Activated CD8-positive, alpha-beta T cell treated with anti-CD3 and anti-CD28 coated beads for 36 hours (primary cell): ENCODE data around the gene PRR27. TPM values are rescaled to one million over a fixed set of nuclear protein-coding genes. Genes with fewer than 3 reads are reported as not detected.

ENCODE experiments used
- ATAC-seq: fragments of 200-7000 bp; cut with Tn5 transposase; one replicate; pipeline ENCODE4 v1.10.0; 2021; ENCODE audit warnings: mild to moderate bottlenecking, moderate library complexity
- CTCF ChIA-PET: fragments of 350-600 bp; sonication (Branson Sonifier 250); formaldehyde crosslinking; loops from one replicate; lab custom pipeline; 2021; ENCODE audit warnings: antibody characterized with exemption; lab: Charles Lee
- POLR2A ChIA-PET: fragments of 350-600 bp; sonication (Branson Sonifier 250); formaldehyde crosslinking; loops from one replicate; lab custom pipeline; 2021; ENCODE audit warnings: antibody characterized with exemption; lab: Charles Lee
- DNase-seq: peaks from one replicate; pipeline ENCODE4 v3.0.0-alpha.2; 2020
- H3K27ac Mint-ChIP-seq: one replicate; pipeline ENCODE4 v1.8.0; 2021; ENCODE audit warnings: mild to moderate bottlenecking, mixed read lengths
- H3K27me3 Mint-ChIP-seq: one replicate; pipeline ENCODE4 v1.8.0; 2021; ENCODE audit warnings: mixed read lengths
- H3K36me3 Mint-ChIP-seq: one replicate; pipeline ENCODE4 v1.8.0; 2021; ENCODE audit warnings: low read depth, mixed read lengths
- H3K4me1 Mint-ChIP-seq: one replicate; pipeline ENCODE4 v1.8.0; 2021; ENCODE audit warnings: low read depth, mixed read lengths
- H3K4me3 Mint-ChIP-seq: one replicate; pipeline ENCODE4 v1.8.0; 2021; ENCODE audit warnings: mild to moderate bottlenecking, moderate library complexity, mixed read lengths
- H3K9me3 Mint-ChIP-seq: one replicate; pipeline ENCODE4 v1.8.0; 2021; ENCODE audit warnings: mixed read lengths
- CTCF ChIP-seq: fragments of 200-600 bp; IDR thresholded peaks from one replicate; pipeline ENCODE4 v1.8.0; 2022; ENCODE audit warnings: antibody characterized with exemption, mild to moderate bottlenecking
- intact Hi-C: fragments of 100-400 bp; cut with micrococcal nuclease; formaldehyde crosslinking; loops from one replicate; pipeline ENCODE4 v1.10.0; 2022
- total RNA-seq, 2 experiments: library from RNA; stranded (reverse); gene quantifications; one replicate each; pipeline ENCODE4 v1.2.3, GENCODE V29; 2021

PRR27 gene
- total RNA-seq, 2 experiments from 2014 or later: not detected

GRCh38 chr4:70133473-70133872 lies 20.6 kb upstream of the PRR27 start:
- Mint-ChIP-seq H3K9me3 (no peaks in the 10 kb centered on the region), H3K4me3 (no peak overlapping the region), H3K36me3 (no peaks in the 10 kb centered on the region), H3K27me3 (no peaks in the 10 kb centered on the region), H3K4me1 (no peaks in the 10 kb centered on the region), H3K27ac (no peak overlapping the region)
- ChIA-PET CTCF (no interaction called here), POLR2A (no interaction called here)
- no peak for TF ChIP-seq CTCF
- ATAC-seq (no peak), DNase-seq (no peak)
- intact Hi-C loops: no loop called here

GRCh38 chr4:70138751-70139150 lies 15.3 kb upstream of the PRR27 start:
- ATAC-seq: no peak
- intact Hi-C loops: no loop called here
- no peak overlapping the region for H3K27ac Mint-ChIP-seq
- CTCF ChIA-PET: no interaction called here
- POLR2A ChIA-PET: no interaction called here
- DNase-seq: no peak
- TF ChIP-seq CTCF: no peak
- H3K9me3 Mint-ChIP-seq: no peaks in the 10 kb centered on the region
- no peaks in the 10 kb centered on the region for H3K27me3 Mint-ChIP-seq
- H3K36me3 Mint-ChIP-seq: no peaks in the 10 kb centered on the region
- H3K4me1 Mint-ChIP-seq: no peaks in the 10 kb centered on the region
- no peak overlapping the region for H3K4me3 Mint-ChIP-seq

- no peak overlapping the region for H3K4me3 Mint-ChIP-seq
- intact Hi-C loops: no loop called here
- ATAC-seq (no peak), DNase-seq (no peak)
- POLR2A ChIA-PET: no interaction called here
- H3K27me3 Mint-ChIP-seq: no peaks in the 10 kb centered on the region
- no peak for TF ChIP-seq CTCF
- H3K4me1 Mint-ChIP-seq: no peaks in the 10 kb centered on the region
- no peaks in the 10 kb centered on the region for H3K36me3 Mint-ChIP-seq
- no peak overlapping the region for H3K27ac Mint-ChIP-seq
- no peaks in the 10 kb centered on the region for H3K9me3 Mint-ChIP-seq
- CTCF ChIA-PET: no interaction called here
Observed at GRCh38 chr4:70151271-70151670, 2.8 kb upstream of the PRR27 start.

- intact Hi-C loops: no loop called here
- H3K36me3 Mint-ChIP-seq: no peaks in the 10 kb centered on the region
- POLR2A ChIA-PET: no interaction called here
- no peaks in the 10 kb centered on the region for H3K4me1 Mint-ChIP-seq
- no peaks in the 10 kb centered on the region for H3K9me3 Mint-ChIP-seq
- TF ChIP-seq CTCF: no peak
- no peak for DNase-seq
- no peak for ATAC-seq
- H3K27me3 Mint-ChIP-seq: no peaks in the 10 kb centered on the region
- no peak overlapping the region for H3K27ac Mint-ChIP-seq
- CTCF ChIA-PET: no interaction called here
- H3K4me3 Mint-ChIP-seq: no peak overlapping the region
Observed at GRCh38 chr4:70152088-70152487, 1.9 kb upstream of the PRR27 start.

- DNase-seq (no peak), ATAC-seq (no peak)
- Mint-ChIP-seq H3K4me1 (no peaks in the 10 kb centered on the region), H3K9me3 (no peaks in the 10 kb centered on the region), H3K27me3 (no peaks in the 10 kb centered on the region), H3K36me3 (no peaks in the 10 kb centered on the region), H3K27ac (no peak overlapping the region), H3K4me3 (no peak overlapping the region)
- TF ChIP-seq CTCF: no peak
- intact Hi-C loops: no loop called here
- ChIA-PET CTCF (no interaction called here), POLR2A (no interaction called here)
Observed at GRCh38 chr4:70158576-70158975, 4.5 kb downstream of the PRR27 start.
